Motor neuron (in vitro differentiated cells): ENCODE data around the gene NEURL1. TPM values are rescaled to one million over a fixed set of nuclear protein-coding genes. Genes with fewer than 3 reads are reported as not detected.

ENCODE experiments used
- ATAC-seq, 8 experiments: fragments of 200-7000 bp; cut with Tn5 transposase; replicated peaks in 6 of 8; 2 replicates each; pipeline ENCODE4 v1.8.0; 2021; ENCODE audit warnings: mild to moderate bottlenecking in 8 of 8, moderate library complexity in 8 of 8
- H3K27ac ChIP-seq, 2 donors: fragments of 250-450 bp; sonication (Bioruptor Pico); 2 replicates each; pipeline ENCODE4 v1.9.0; 2021; ENCODE audit warnings: antibody characterized with exemption in 2 of 2, mild to moderate bottlenecking in 2 of 2, moderate library complexity in 1 of 2
- H3K4me1 ChIP-seq, 2 donors: fragments of 250-450 bp; sonication (Bioruptor Pico); replicated peaks in 1 of 2; 2 replicates each; pipeline ENCODE4 v1.6.1; 2021; ENCODE audit warnings: antibody characterized with exemption in 2 of 2, mild to moderate bottlenecking in 2 of 2, moderate library complexity in 1 of 2
- H3K4me3 ChIP-seq, 5 donors: fragments of 250-450 bp; sonication (Bioruptor Pico); 2 replicates each; pipeline ENCODE4 v1.9.0; 2021; ENCODE audit warnings: antibody characterized with exemption in 5 of 5, mild to moderate bottlenecking in 5 of 5, moderate library complexity in 4 of 5
- WGBS, 10 experiments: fragments of 450-650 bp; shearing (Covaris generic); methylation state at CpG; one replicate each; pipeline ENCODE4 v1.0.0; 2022; 5-methylcytosine and 5-hydroxymethylcytosine counted together
- in situ Hi-C, 9 experiments: fragments of 400-800 bp; cut with MboI; loops; one replicate each; pipeline ENCODE4 v1.15.0; 2021; ENCODE audit warnings: low sequenced_read_pairs in 9 of 9, low pct_unique_long_range_greater_than_20kb in 2 of 9; ENCODE audit not compliant: unreplicated experiment in 9 of 9
- total RNA-seq, 8 experiments: library from RNA; unstranded; fragments of 300-600 nt; gene quantifications; 2 replicates each; pipeline versions ENCODE4 v1.2.3 to v1.2.4, GENCODE V29; 2022

Gene NEURL1
- total RNA-seq, 8 experiments from 2014 or later = 1.6 to 11.7 (median 6.0) TPM

DNA sequence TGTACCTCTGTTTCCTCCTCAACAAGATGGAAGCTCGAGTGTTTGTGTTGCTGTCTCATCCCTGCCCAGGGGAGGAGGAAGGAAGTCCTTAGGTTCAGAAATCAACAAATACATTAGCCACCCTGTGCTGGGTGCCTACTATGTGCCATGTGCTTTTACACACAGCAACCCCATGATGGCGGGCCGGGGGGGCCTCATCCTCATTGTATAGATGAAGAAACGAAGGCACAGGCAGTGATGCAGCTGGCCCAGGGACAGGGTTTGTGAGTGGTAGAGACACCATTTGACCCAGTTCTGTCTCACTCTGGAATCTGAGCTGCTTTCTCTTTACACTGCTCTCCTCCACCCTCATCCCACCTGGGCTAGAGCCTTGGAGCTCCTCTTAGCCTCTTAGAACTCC lies 39.5 kb upstream of the NEURL1 start:
- 70 to 94% (median 87%) methylated on average over 2 to 4 of the region's 4 CpGs; no CpG with 5 or more reads in 6 of the 10 experiments for WGBS, 10 experiments
- Histone ChIP-seq H3K27ac (no peak overlapping the region), H3K4me3 (no peak overlapping the region), H3K4me1 (peaks cover 1 to 19% of the 10 kb centered on the region in 2 donors)
- in situ Hi-C loops = no loop called here
- ATAC-seq = no peak

- Histone ChIP-seq H3K27ac (no peak overlapping the region), H3K4me1 (peaks cover 11 to 31% of the 10 kb centered on the region in 2 donors), H3K4me3 (no peak overlapping the region)
- 78 to 100% (median 90%) methylated on average over 1 to 10 of the region's 25 CpGs; no CpG with 5 or more reads in 5 of the 10 experiments for WGBS, 10 experiments
- in situ Hi-C loops = no loop called here
- no peak for ATAC-seq
These were observed 38.3 kb upstream of the NEURL1 start for GRCh38 chr10:103455235-103455634.

- H3K27ac ChIP-seq = no peak overlapping the region
- H3K4me3 ChIP-seq = no peak overlapping the region
- WGBS, 10 experiments = 84 to 93% methylated on average over 5 of the region's 9 CpGs; no CpG with 5 or more reads in 8 of the 10 experiments
- in situ Hi-C loops = no loop called here
- peaks cover 11 to 31% of the 10 kb centered on the region in 2 donors for H3K4me1 ChIP-seq
- no peak for ATAC-seq
These were observed 37.3 kb upstream of the NEURL1 start for GRCh38 chr10:103456074-103456660.

DNA sequence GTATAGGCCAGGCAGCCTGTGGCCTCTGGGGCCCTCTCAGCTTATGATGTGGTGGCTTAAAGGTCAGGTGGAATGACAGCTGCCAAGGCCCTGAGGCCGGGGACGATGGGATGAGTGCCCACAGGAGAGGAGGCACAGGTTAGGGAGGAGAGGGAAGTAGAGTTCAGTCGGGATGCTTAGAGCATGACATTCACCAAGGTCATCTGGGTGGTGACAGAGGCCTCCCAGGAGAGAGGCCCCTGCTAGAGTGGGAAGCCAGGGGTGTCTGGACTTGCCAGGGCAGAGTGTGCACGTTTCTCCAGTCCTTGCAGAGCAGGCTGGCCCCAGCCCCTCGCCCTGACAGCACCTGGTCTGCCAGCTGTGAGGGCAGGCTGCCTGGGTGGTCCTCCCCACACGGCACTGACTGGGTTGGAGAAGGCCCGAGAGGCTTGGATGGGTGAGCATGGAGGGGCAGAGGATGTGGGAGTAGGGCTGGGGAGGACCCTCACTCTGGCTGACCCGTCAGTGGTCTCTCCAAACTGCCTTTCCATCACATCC lies 36.3 kb upstream of the NEURL1 start:
- Histone ChIP-seq H3K27ac (no peak overlapping the region), H3K4me1 (peaks cover 11 to 28% of the 10 kb centered on the region in 2 donors), H3K4me3 (no peak overlapping the region)
- no peak for ATAC-seq
- in situ Hi-C loops = no loop called here
- 75 to 100% (median 86%) methylated on average over 1 to 5 of the region's 8 CpGs; no CpG with 5 or more reads in 4 of the 10 experiments for WGBS, 10 experiments

DNA sequence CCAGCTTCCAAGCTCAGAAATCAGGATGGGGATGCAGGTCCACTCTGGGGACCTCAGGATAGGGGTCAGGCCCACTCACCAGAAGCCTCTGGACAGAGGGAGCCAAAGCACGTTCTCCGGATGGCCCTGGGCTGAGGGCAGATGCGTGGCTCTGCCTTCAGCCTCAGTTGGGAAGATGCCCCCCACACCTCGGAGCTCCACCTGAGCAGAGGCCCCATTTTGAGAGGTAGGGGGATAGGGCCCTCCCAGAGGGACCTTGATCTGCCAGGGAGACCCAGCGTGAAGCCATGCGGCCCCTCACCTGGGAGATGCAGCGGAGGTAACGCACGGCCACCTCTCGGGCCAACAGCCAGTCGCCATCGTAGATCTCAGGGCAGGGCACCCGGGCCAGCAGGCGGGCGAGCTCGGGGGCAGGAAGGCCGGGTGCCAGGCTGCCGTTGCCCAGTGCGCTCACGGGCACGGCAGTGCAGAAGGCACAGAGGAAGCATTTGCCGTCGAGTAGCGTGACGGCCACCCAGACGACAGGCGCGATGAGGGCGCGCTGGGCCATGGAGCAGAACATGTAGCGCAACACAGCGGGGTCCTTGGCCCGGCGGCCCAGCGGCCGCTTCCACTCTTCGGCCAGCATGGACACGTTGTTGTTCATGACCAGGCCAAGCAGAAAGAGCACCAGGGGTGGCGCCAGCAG lies 35.5 kb upstream of the NEURL1 start:
- Histone ChIP-seq H3K27ac (no peak overlapping the region), H3K4me3 (no peak overlapping the region), H3K4me1 (peaks cover 11 to 22% of the 10 kb centered on the region in 2 donors)
- in situ Hi-C loops = no loop called here
- no peak for ATAC-seq
- 87 to 100% (median 99%) methylated on average over 1 to 9 of the region's 39 CpGs; no CpG with 5 or more reads in 6 of the 10 experiments for WGBS, 10 experiments

GRCh38 chr10:103458720-103459119 lies 34.8 kb upstream of the NEURL1 start, which contains the start of gene CALHM1:
TSS of gene CALHM1 (minus strand) at chr10:103458900. CDS start at chr10:103458751, 149 bp downstream.
- Histone ChIP-seq H3K4me1 (peaks cover 11 to 22% of the 10 kb centered on the region in 2 donors), H3K27ac (peak within 1 kb of the TSS; percentile 50 to 63), H3K4me3 (no peak within 1 kb of the TSS)
- 100% methylated on average over 1 to 2 of the region's 9 CpGs; no CpG with 5 or more reads in 8 of the 10 experiments for WGBS, 10 experiments
- peak; percentile 37 to 97 (median 92) for ATAC-seq
- in situ Hi-C loops = no loop called here

DNA sequence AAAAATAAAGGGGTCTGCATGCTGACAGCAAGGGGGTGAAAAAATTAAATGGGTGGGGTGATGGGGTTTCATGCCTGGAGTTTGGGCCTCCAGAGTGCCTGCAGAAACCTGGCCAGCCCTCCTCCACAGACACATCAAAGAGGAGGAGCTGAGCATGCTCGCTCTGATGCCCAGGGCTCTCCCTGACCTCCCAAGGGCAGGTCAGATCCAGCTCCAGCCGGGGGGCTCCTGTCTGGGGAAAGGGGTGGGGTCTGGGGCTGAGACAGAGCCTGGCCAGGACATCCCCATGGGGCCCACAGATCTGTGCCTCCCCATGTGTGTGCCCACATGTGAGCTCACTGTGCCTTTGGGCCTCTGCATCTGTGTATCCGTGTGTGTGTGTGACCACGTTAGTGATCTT lies 33.9 kb upstream of the NEURL1 start:
- no CpG with 5 or more reads among the region's 4 CpGs for WGBS, 10 experiments
- Histone ChIP-seq H3K4me1 (peaks cover 11 to 22% of the 10 kb centered on the region in 2 donors), H3K27ac (peak overlapping the region; percentile 50 to 63), H3K4me3 (no peak overlapping the region)
- ATAC-seq = peak in 5 of 8 experiments; percentile 3 to 66 (median 59)
- in situ Hi-C loops = no loop called here

DNA sequence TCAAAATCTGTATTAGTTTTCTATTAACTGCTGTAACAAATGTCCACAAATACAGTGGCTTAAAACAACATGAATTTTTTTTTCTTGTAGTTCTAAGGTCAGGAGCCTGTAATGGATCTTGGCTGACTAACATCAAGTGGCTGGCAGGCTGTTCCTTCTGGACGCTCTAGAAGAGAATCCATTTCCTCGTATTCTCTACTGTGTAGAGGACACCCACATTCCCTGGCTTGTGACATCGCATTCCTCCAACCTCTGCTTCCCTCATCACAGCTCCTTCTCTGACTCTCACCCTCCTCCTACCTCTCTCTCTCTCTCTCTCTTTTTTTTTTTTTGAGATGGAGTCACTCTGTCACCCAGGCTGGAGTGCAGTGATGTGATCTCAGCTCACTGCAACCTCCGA lies 30.0 kb upstream of the NEURL1 start:
- in situ Hi-C loops = no loop called here
- no peak for ATAC-seq
- 41 to 100% (median 80%) methylated on average over 1 to 3 of the region's 4 CpGs; no CpG with 5 or more reads in 1 of the 10 experiments for WGBS, 10 experiments
- H3K27ac ChIP-seq = no peak overlapping the region
- peaks cover 11 to 16% of the 10 kb centered on the region in 2 donors for H3K4me1 ChIP-seq
- H3K4me3 ChIP-seq = no peak overlapping the region

- Histone ChIP-seq H3K4me3 (no peak overlapping the region), H3K27ac (no peak overlapping the region), H3K4me1 (no peaks in the 10 kb centered on the region)
- WGBS, 10 experiments = 60 to 100% (median 84%) methylated on average over 1 to 13 of the region's 14 CpGs; no CpG with 5 or more reads in 2 of the 10 experiments
- in situ Hi-C loops = no loop called here
- no peak for ATAC-seq
These were observed 27.9 kb upstream of the NEURL1 start for GRCh38 chr10:103465411-103466179.

DNA sequence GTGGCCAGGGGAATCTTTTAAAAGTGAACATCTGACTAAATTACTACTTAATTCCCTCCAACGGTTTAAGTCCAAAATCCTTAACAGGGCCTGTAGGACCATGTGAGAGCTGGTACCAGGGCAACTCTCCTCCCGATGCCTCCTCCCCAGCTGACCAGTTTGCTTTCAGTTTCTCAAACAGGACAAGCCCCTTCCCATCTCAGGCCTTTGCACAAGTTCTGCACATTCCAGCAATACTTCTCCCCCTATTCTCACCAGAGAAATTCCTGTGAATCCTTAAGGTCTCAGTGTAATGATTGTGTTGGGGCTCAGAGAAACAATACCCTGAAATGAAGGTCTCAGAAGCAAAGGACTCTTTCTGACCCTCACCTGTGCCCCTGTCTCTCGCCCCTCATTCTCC lies 26.8 kb upstream of the NEURL1 start:
- in situ Hi-C loops = no loop called here
- no peak overlapping the region for H3K4me3 ChIP-seq
- 40 to 90% (median 71%) methylated on average over 1 to 3 of the region's 3 CpGs; no CpG with 5 or more reads in 1 of the 10 experiments for WGBS, 10 experiments

GRCh38 chr10:103467406-103467805 lies 26.1 kb upstream of the NEURL1 start:
- Histone ChIP-seq H3K4me3 (no peak overlapping the region), H3K27ac (no peak overlapping the region), H3K4me1 (no peaks in the 10 kb centered on the region)
- 50 to 100% (median 87%) methylated on average over 2 to 7 of the region's 7 CpGs; no CpG with 5 or more reads in 2 of the 10 experiments for WGBS, 10 experiments
- peak in 2 of 8 experiments; percentile 50 to 51 for ATAC-seq
- in situ Hi-C loops = no loop called here

More for the DNA sequence above, 26.8 kb upstream of the NEURL1 start:
- no peak for ATAC-seq
- H3K4me1 ChIP-seq = no peaks in the 10 kb centered on the region
- no peak overlapping the region for H3K27ac ChIP-seq

GRCh38 chr10:103469201-103469600 lies 24.3 kb upstream of the NEURL1 start:
- in situ Hi-C loops = no loop called here
- 48 to 100% (median 71%) methylated on average over 1 to 4 of the region's 5 CpGs; no CpG with 5 or more reads in 5 of the 10 experiments for WGBS, 10 experiments
- ATAC-seq = no peak
- Histone ChIP-seq H3K27ac (no peak overlapping the region), H3K4me3 (no peak overlapping the region), H3K4me1 (no peaks in the 10 kb centered on the region)
